ENCODE measurements around the gene MCM6.
"Not testable (repeated sequence)": the region's sequence is repeated elsewhere in the genome, so short reads cannot be mapped to it uniquely, and the experiment has no call there.

Gene MCM6

GRCh38 chr2:135818937-135819610, 57.2 kb downstream of the MCM6 start:
- DNase-seq: peak; percentile 74

GRCh38 chr2:135817951-135818350, 58.3 kb downstream of the MCM6 start:
- DNase-seq: no peak

DNA sequence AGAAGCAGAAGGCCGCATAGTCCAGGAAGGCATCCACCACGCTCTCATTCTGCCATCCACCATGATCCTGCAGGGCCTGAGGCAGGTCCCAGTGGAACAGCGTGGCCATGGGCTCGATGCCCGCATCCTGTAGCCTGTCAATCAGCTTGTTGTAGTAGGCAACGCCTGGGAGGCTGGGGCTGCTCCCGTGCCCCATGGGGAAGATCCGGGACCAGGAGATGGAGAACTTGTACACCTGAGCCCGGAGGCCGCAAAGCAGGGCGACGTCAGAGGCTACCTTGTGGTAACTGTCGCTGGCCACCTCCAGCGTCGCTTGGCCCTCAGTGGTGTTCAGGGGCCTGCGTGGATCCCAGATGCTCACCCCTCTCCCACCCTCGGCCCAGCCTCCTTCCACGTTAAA, 58.8 kb downstream of the MCM6 start:
- DNase-seq: no peak

GRCh38 chr2:135815269-135815668, 61.0 kb downstream of the MCM6 start:
- DNase-seq: no peak

- no peak for DNase-seq
Measured at GRCh38 chr2:135812907-135813511, 63.2 kb downstream of the MCM6 start.

DNA sequence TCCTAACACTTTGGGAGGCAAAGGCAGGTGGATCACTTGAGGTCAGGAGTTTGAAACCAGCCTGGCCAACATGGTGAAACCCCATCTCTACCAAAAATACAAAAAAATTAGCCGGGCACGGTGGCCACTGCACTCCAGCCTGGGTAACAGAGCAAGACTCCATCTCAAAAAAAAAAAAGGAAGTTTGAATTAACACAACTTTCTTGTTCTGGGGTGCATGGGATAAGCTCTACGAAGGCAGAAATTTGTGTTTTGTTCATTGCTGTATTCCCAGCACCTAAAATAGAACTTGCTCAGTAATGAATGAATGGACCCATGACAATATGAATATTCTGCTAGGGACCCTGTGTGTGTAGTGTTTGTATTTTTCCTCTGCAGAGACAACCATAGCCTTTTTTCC, 68.4 kb downstream of the MCM6 start:
- DNase-seq: not testable (repeated sequence)

- no peak for DNase-seq
Measured at GRCh38 chr2:135803278-135803677, 73.0 kb downstream of the MCM6 start.

GRCh38 chr2:135802350-135802749, 73.9 kb downstream of the MCM6 start:
- no peak for DNase-seq

- no peak for DNase-seq
Measured at GRCh38 chr2:135800513-135801460, 75.5 kb downstream of the MCM6 start.

DNA sequence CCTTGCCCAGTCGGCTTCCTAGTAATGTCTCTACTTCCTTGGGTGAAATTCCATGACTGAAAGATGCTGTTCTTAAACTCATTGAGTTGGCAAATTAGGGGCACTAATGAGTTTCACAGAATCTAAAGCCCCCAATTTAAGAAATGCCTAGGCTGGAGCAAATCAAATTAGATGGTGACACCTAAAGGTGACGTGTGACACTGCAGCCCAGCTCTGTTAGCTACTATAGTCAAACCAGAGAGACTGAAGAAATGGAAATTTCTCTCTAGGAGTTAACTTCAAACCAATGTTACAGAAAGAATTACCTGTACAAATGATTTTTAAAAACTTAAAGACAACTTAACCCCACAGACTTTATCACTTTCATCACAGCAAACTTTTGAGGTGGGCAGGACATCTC, 76.5 kb downstream of the MCM6 start:
- no peak for DNase-seq

DNA sequence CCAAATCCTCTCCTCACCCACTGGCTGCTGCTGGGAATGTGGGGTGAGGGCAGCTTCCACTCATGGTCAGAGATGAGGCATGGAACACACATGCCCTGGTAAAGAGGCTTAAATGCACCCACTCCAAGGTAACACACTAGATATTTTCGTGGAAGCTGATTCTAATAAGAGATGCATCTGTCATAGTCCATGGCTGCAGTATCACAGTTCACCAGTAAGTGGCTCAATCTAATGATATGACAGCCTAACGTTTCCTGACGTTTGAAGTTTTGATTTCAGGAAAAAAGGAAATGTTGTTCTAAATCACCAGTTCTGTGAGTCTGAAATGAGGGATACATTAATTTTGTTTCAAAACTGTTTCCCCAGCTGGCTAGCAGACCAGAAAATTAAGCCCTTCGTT, 77.5 kb downstream of the MCM6 start:
- no peak for DNase-seq

DNA sequence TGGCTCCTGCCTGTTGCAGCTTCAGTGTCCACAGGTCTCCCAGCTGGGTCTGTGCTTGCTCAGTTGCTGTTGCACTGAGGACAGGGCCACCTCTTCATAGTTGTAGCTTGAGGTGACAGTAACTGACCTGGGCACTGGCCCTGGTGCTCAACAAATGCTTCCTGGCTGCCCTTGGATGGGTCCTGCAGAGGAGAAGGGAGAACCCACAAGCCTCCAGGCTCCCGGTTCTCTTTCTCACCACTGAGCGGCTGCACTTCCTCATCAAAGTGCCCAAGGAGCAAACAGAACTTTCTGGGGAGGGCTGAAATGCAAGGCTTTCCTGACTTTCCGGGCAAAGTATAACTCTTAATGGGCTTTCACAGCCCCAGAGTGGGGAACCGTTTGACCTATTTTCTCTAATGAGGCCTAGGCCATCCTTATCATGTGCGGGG, 78.0 kb downstream of the MCM6 start:
- no peak for DNase-seq

GRCh38 chr2:135797497-135798274, 78.6 kb downstream of the MCM6 start:
- DNase-seq: peak; percentile 79

DNA sequence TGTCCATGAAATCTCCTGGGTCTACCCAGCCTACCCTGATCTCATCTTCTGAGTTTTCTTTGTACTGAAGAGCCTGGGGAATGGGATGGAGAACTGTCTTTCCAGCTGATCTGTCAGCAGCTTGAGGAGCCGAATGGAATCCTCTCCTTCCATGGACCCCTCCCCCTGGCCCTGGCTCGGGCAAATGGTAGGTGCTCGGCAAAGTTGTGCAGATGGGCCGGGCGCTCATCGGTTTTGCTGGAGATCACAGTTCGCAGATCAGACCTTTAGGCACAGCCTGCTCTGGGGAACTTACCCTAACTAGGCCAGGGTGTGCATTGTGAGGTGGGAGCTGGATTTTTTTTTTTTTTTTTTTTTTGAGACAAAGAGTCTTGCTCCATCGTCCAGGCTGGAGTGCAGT, 79.6 kb downstream of the MCM6 start:
- DNase-seq: no peak

GRCh38 chr2:135795641-135796040, 80.6 kb downstream of the MCM6 start:
- not testable (repeated sequence) for DNase-seq

- no peak for DNase-seq
Measured at GRCh38 chr2:135792401-135793150, 83.7 kb downstream of the MCM6 start.

DNA sequence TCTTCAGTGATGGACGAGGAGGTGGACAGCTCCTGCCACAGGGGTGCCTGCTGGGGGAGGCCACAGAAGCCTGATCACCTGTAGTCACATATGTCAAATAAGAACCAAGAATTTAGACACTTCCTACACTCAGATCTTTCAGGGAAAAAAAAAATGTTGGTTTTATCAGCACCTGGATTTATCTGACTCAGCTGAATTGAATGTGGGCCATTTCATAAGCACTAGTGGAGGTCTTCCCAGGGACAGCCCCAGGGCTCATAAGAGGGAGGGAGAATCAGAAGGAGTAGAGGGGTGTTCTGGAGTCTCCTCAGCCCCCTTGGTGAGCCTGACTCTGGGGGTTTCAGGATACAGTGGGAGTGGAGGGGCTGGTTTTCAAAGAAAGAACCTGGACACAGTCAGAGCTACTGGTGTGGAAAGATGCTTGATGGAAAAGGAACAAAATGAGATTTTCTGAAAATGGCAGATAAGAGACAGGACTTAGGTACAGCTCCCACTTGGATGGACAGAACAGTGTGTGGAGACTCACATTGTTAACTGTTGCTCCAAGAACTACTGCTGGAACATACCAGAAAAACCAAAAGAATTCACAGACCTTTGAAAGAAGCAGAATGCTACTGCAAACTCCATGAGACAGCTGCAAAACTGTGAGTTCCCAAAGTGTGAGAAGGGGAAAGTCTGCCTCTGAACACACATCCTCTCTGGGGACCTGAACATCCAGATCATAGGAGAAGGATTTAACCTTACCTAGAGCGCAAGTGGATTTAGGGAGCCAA, 84.6 kb downstream of the MCM6 start:
- DNase-seq: no peak

DNA sequence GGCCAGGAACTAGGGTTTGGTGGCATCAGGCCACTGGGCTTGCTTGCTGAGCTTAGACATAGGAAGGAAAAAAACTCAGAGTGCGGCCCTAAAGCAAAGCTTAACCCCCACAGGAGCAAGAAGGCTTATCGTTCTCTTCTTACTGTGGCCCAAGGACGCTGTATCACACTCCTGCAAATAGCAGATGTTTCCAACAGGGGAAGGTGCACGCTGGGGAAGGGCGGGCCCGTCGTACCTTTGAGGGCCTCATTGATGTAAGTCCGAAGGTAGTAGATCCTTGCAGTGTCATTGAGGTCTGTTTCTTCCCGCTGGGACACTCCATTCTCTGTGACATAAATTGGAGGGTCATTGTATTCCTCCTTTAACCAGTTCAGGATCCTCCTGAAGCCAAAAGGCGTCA, 85.8 kb downstream of the MCM6 start:
- DNase-seq: no peak
